RPMI7951 (cell line): Measurements from ENCODE around the gene LRRC45. TPM values are rescaled to one million over a fixed set of nuclear protein-coding genes. Genes with fewer than 3 reads are reported as not detected.

ENCODE experiments used
- DNase-seq: peaks from one replicate; pipeline ENCODE4 v3.0.0-alpha.2; 2012; ENCODE audit warnings: low read depth
- total RNA-seq: library from RNA; depleted of rRNA; stranded (reverse); fragments of >200 nt; shearing (Covaris generic); gene quantifications from 2 replicates; pipeline ENCODE4 v1.2.3, GENCODE V29; 2014

LRRC45 gene
- total RNA-seq, 1 experiment from 2014 or later = 8.1 TPM

GRCh38 chr17:82018989-82019689 is 4.0 kb upstream of the LRRC45 start:
- DNase-seq = no peak

- DNase-seq = no peak
Measured at GRCh38 chr17:82019690-82020571, 3.2 kb upstream of the LRRC45 start.

- no peak for DNase-seq
Measured at GRCh38 chr17:82020572-82021106, 2.5 kb upstream of the LRRC45 start.

GRCh38 chr17:82021107-82021899 is 1.8 kb upstream of the LRRC45 start:
- peak; percentile 79 for DNase-seq

- DNase-seq = no peak
Measured at GRCh38 chr17:82021900-82022309, 1.2 kb upstream of the LRRC45 start.

- no peak for DNase-seq
Measured at GRCh38 chr17:82022310-82022980, 660 bp upstream of the LRRC45 start, which contains the start of gene CENPX. TSS of gene CENPX (minus strand) at chr17:82022878. CDS start at chr17:82022861, 17 bp downstream.

- no peak for DNase-seq
Measured at GRCh38 chr17:82023447-82024241, 539 bp downstream of the LRRC45 start.

GRCh38 chr17:82024859-82025258 is 1.8 kb downstream of the LRRC45 start:
- DNase-seq = no peak

GRCh38 chr17:82025401-82026107 is 2.4 kb downstream of the LRRC45 start:
- DNase-seq = no peak

- DNase-seq = no peak
Measured at GRCh38 chr17:82028246-82028645, 5.1 kb downstream of the LRRC45 start.

- no peak for DNase-seq
Measured at GRCh38 chr17:82028966-82029365, 5.9 kb downstream of the LRRC45 start.

- DNase-seq = no peak
Measured at GRCh38 chr17:82029391-82029790, 6.3 kb downstream of the LRRC45 start.

GRCh38 chr17:82029990-82030469 is 6.9 kb downstream of the LRRC45 start:
- no peak for DNase-seq

- DNase-seq = peak; percentile 66
Measured at GRCh38 chr17:82030470-82031302, 7.6 kb downstream of the LRRC45 start.

- DNase-seq = no peak
Measured at GRCh38 chr17:82031303-82031884, 8.3 kb downstream of the LRRC45 start, which contains the start of gene RAC3. TSS of gene RAC3 (plus strand) at chr17:82031678. CDS start at chr17:82031762, 84 bp downstream.

GRCh38 chr17:82031885-82032627 is 9.0 kb downstream of the LRRC45 start:
- no peak for DNase-seq

- no peak for DNase-seq
Measured at GRCh38 chr17:82033359-82034085, 10.4 kb downstream of the LRRC45 start.
